Medulla oblongata (tissue), 1 donor: ENCODE measurements around the gene DEAF1.
"Not testable (repeated sequence)": the region's sequence is repeated elsewhere in the genome, so short reads cannot be mapped to it uniquely, and the experiment has no call there.

ENCODE experiments used
- DNase-seq: peaks from one replicate; pipeline ENCODE4 v3.0.0-alpha.2; 2015; ENCODE audit errors: extremely low spot score

DEAF1 gene, protein sequence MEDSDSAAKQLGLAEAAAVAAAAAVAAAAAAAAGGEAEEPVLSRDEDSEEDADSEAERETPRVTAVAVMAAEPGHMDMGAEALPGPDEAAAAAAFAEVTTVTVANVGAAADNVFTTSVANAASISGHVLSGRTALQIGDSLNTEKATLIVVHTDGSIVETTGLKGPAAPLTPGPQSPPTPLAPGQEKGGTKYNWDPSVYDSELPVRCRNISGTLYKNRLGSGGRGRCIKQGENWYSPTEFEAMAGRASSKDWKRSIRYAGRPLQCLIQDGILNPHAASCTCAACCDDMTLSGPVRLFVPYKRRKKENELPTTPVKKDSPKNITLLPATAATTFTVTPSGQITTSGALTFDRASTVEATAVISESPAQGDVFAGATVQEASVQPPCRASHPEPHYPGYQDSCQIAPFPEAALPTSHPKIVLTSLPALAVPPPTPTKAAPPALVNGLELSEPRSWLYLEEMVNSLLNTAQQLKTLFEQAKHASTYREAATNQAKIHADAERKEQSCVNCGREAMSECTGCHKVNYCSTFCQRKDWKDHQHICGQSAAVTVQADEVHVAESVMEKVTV

GRCh38 chr11:694563-695287 is at the start of gene DEAF1:
DEAF1 (minus strand) TSS chr11:695222; CDS start chr11:695047, 175 bp downstream.
- peak; percentile 97 for DNase-seq

GRCh38 chr11:742571-743201 is 47.7 kb upstream of the DEAF1 start:
- DNase-seq, result no peak

GRCh38 chr11:742156-742546 is 47.1 kb upstream of the DEAF1 start:
- no peak for DNase-seq

GRCh38 chr11:737899-738298 is 42.9 kb upstream of the DEAF1 start:
- not testable (repeated sequence) for DNase-seq

- peak; percentile 75 for DNase-seq
These were observed 42.3 kb upstream of the DEAF1 start for GRCh38 chr11:737366-737765.

- not testable (repeated sequence) for DNase-seq
These were observed 39.5 kb upstream of the DEAF1 start for GRCh38 chr11:734541-734940.

DNA sequence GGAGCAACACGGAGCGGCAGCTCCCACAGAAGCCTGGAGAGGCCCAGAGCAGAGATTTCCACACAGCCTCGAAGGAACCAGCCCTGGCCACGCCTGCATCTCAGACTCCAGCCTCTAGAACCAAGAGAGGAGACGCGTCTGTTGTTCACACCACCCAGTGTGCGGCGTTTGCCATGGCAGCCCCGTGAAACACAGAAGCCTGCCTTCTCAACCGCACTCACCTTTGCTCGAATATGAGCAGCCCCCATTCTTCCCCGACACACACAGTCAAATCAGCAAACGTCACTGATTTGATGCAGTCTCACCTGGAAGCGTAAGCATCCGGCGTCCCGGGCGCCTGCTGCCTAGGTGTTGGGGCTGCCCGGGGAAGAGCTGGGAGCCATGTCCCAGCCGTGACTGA is 38.0 kb upstream of the DEAF1 start:
- no peak for DNase-seq

GRCh38 chr11:729492-730074 is 34.6 kb upstream of the DEAF1 start:
- peak; percentile 93 for DNase-seq

- no peak for DNase-seq
These were observed 34.0 kb upstream of the DEAF1 start for GRCh38 chr11:728901-729491.

DNA sequence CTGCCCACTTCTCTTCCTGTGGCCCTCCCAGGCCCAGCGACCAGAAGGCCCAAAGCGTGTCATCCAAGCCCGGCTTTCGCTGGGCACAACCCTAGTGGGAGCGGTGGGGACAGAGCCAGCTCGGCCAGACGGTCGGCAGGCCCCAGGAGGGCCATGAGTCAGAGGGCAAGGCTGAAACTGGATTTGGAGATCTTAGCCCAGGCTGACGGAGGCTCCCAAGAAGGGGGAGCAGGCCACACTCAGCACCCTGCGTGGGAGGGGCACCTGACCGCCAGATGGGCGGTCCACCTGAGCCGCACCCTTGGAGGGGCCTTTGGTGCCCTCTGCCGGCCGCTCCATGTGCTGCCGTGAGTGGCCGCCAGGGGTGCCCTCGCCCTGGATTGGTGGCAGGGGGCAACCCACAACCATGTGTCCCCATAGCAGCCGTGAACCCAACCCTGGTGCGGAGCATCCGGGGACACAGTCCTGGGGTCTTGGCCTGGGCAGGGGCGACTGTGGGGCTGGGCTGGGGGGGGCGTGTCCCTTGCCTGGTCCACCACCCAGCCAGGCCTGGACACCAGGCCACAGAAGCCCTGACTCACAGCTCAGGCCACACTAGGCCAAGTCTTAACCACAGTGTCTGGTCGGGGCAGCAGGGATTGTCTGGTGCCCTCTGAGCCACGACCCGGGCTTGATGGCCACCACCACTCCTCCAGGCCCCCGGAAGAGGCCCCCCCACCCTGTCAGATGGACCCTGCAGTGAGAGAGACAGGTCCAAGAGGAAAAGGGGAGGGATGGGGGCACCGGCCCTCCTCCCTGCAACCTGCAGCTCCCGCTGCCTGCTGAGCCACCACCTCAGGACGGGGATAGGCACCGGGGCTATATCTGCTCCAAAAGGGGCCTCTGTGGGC is 33.1 kb upstream of the DEAF1 start:
- peak; percentile 86 for DNase-seq

DNA sequence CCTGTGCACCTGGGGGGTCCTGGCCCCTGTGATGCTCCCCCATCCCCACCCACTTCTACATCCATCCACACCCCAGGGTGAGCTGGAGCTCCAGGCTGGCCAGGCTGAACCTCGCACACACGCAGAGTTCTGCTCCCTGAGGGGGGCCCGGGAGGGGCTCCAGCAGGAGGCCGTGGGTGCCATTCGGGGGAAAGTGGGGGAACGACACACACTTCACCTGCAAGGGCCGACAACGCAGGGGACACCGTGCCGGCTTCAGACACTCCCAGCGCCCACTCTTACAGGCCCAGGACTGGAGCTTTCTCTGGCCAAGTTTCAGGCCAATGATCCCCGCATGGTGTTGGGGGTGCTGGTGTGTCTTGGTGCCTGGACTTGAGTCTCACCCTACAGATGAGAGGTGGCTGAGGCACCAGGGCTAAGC is 32.3 kb upstream of the DEAF1 start:
- DNase-seq, result no peak

DNA sequence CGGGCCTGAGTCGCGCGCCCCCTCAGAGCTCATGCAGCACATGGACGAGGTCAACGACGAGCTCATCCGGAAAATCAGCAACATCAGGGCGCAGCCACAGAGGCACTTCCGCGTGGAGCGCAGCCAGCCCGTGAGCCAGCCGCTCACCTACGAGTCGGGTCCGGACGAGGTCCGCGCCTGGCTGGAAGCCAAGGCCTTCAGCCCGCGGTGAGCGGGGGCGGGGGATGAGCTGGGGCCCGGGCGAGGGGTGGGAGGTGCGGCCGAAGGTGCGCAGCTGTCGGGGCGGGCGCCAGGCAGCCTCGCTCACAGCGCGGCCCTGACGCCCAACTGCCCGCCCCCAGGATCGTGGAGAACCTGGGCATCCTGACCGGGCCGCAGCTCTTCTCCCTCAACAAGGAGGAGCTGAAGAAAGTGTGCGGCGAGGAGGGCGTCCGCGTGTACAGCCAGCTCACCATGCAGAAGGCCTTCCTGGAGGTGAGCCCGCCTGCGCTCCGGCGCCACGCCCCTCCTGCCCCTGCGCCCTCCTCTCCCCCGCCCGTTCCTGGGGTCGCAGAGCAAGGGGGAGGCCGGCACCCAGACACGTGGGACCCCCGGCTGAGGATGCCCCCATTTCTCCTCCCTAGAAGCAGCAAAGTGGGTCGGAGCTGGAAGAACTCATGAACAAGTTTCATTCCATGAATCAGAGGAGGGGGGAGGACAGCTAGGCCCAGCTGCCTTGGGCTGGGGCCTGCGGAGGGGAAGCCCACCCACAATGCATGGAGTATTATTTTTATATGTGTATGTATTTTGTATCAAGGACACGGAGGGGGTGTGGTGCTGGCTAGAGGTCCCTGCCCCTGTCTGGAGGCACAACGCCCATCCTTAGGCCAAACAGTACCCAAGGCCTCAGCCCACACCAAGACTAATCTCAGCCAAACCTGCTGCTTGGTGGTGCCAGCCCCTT is 31.5 kb upstream of the DEAF1 start:
- DNase-seq, result no peak

GRCh38 chr11:725624-726202 is 30.7 kb upstream of the DEAF1 start:
- DNase-seq, result no peak

GRCh38 chr11:724778-725386 is 29.9 kb upstream of the DEAF1 start:
- DNase-seq, result no peak

DNA sequence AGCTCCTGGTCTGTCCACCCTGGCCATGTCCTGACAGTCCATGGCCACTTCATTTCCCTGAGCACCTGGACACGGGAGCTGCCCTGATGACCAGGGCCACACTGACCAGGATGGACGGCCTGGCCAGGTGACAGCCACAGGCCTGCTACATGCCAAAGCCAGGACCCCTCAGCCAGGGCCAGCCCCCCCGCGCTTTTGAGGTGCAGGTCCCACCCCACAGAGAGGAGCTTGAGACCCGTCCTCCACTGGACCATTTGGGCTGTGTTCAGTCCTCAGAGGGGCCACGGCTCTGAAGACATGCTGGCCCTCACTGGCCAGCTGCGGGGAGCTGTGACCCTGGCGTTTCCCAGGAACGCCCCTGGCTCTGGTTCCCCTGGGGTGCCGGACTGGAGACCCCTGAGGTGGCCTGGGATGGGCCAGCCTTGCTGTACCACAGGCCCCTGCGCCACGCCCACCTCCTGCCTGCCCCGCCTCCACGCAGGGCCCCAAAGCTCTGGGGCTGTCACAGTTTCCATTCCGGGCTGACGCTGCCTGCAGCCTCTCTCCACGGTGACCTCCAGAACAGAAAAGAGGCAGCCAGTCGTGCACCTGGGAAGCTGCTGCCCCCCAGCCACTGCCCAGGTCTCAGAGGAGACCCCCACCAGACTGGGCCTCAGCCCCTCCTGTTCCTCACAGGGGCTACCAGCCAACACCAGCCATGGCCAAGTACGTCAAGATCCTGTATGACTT is 29.2 kb upstream of the DEAF1 start:
- DNase-seq, result no peak

DNA sequence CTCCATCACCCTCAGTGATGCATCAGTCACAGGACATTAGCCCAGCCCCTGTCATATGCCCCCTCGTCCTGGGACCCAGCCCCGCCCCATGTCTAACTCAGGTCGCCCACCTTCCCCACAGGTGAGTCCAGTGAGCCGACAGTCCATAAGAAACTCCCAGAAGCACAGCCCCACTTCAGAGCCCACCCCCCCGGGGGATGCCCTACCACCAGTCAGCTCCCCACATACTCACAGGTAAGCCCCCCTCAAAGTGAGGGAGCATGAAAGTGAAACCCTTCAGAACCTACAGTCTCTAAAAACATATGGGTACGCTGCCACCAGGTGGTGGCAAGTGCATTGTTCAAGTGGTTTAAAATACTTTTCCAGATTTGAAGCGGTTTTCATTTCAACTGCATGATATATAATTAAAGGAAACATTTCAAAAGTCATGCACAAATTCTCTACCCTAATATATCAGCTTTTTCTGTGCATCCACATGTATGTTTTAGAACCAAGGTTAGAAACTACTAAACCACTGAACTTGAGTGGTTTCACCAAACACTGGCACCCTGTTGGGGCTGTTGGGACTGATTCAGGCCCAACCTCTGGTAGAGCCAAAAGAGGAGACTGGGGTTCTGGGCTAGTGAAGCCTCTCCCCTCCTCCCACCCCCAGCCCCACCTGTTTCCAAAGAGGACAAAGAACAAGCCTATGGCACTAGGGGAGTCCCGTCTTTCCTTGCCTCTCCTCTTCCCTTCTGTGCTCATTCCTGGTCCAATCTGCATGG is 28.3 kb upstream of the DEAF1 start:
- peak; percentile 68 for DNase-seq

- DNase-seq, result no peak
These were observed 27.4 kb upstream of the DEAF1 start for GRCh38 chr11:722346-722811.
